ENCODE measurements around the gene APBB2.

- TF ChIP-seq EZH2 (IDR thresholded peaks at IDR 0.05) = no peak
- no peak; the same call in 1 of the 2 replicates for TF ChIP-seq POLR2AphosphoS5 (IDR thresholded peaks at IDR 0.05; ENCODE audit: borderline replicate concordance, low read depth, low read length)
These were observed 43.0 kb upstream of the APBB2 start for GRCh38 chr4:41257257-41257901.
